K562 (cell line): ENCODE measurements around the gene ZNF749. TPM values are rescaled to one million over a fixed set of nuclear protein-coding genes. Genes with fewer than 3 reads are reported as not detected.

Source experiments
- DIDO1 ChIP-seq: fragments of 450-650 bp; IDR thresholded peaks from 2 replicates; pipeline ENCODE4 v1.6.1; 2016; ENCODE audit warnings: low read depth, missing biosample characterization, missing genetic modification characterization
- HDAC1 ChIP-seq, 2 experiments: fragments of 450-650 bp; IDR thresholded peaks; 2 replicates each; pipeline ENCODE4 v1.6.1; 2016 to 2017; ENCODE audit warnings: inconsistent platforms in 1 of 2, mild to moderate bottlenecking in 1 of 2, moderate library complexity in 1 of 2
- HINFP ChIP-seq: fragments of 450-650 bp; conservative IDR thresholded peaks from 2 replicates; pipeline ENCODE4 v1.6.1; 2016; ENCODE audit warnings: missing genetic modification characterization, low read depth, mild to moderate bottlenecking, control low read depth, missing compliant biosample characterization
- MBD1 ChIP-seq: fragments of 250-450 bp; sonication (Bioruptor Pico); IDR thresholded peaks from 2 replicates; pipeline ENCODE4 v1.8.0; 2022; ENCODE audit warnings: inconsistent platforms
- NBN ChIP-seq: fragments of 450-650 bp; IDR thresholded peaks from 2 replicates; pipeline ENCODE4 v1.6.1; 2016; ENCODE audit warnings: low read depth, mild to moderate bottlenecking
- PHF20 ChIP-seq: fragments of 450-650 bp; IDR thresholded peaks from 2 replicates; pipeline ENCODE4 v1.6.1; 2018; ENCODE audit not compliant: partially characterized antibody
- TRIM25 ChIP-seq: fragments of 450-650 bp; IDR thresholded peaks from 2 replicates; pipeline ENCODE4 v1.7.0; 2016; ENCODE audit warnings: borderline replicate concordance
- ZNF318 ChIP-seq, 2 experiments: fragments of 450-650 bp; IDR thresholded peaks; 2 replicates each; pipeline ENCODE4 v1.6.1; 2016; ENCODE audit warnings: mild to moderate bottlenecking in 2 of 2, borderline replicate concordance in 1 of 2, low read depth in 1 of 2, moderate library complexity in 1 of 2
- ZNF347 ChIP-seq: fragments of 450-650 bp; formaldehyde crosslinking; IDR thresholded peaks from 2 replicates; pipeline ENCODE4 v1.4.0; 2020; ENCODE audit warnings: low read depth, mild to moderate bottlenecking, moderate library complexity
- ZNF740 ChIP-seq, 3 experiments: fragments of 200-800 bp in 1 of 3; sonication (Bioruptor generic) in 1 of 3; sonication (generic) in 1 of 3; formaldehyde crosslinking in 1 of 3; IDR thresholded peaks; 2 replicates each; pipeline versions ENCODE4 v1.6.1 to v1.8.0; 2016 to 2022; ENCODE audit warnings: mild to moderate bottlenecking in 2 of 3, missing compliant biosample characterization in 2 of 3, missing genetic modification characterization in 2 of 3, missing genetic modification reagents in 1 of 3
- polyA plus RNA-seq, 8 experiments: library from polyadenylated mRNA; depleted of rRNA in 4 of 8; stranded (reverse) in 5 of 8; unstranded in 3 of 8; fragments of >200 nt; fragmentation: Nextera tagmentation in 2 of 8; fragmentation: Illumina TruSeq in 1 of 8; extraction: Ambion mirVana in 2 of 8; extraction: Trizol in 1 of 8; gene quantifications; 2 replicates each; pipeline versions ENCODE4 v1.2.1 to v1.2.3, GENCODE V29; 2011 to 2014; ENCODE audit warnings: inconsistent platforms in 1 of 8, missing spikeins in 1 of 8
- total RNA-seq, 7 experiments: library from RNA; depleted of rRNA in 6 of 7; stranded (reverse); fragments of >200 nt in 6 of 7; fragmentation: Illumina TruSeq in 2 of 7; extraction: Trizol in 2 of 7; gene quantifications; 2 replicates each; pipeline versions ENCODE4 v1.2.1 to v1.2.3, GENCODE V29; 2011 to 2021; ENCODE audit warnings: low replicate concordance in 1 of 7

Gene ZNF749
- total and polyA plus RNA-seq, 9 of the 15 experiments (the other 6 are each of a cell fraction or from before 2014, with no cell fraction given) = 5.3 to 33.2 (median 15.0) TPM

GRCh38 chr19:57389730-57390598 lies 45.2 kb upstream of the ZNF749 start, which contains the start of gene ZNF548 (continued):
- TF ChIP-seq ZNF318 (IDR thresholded peaks at IDR 0.05; ENCODE audit: borderline replicate concordance in 1 of 2, low read depth in 1 of 2) (no peak), ZNF347 (CRISPR knock-in tag) (no peak), HINFP (tag) (no peak), NBN (0 out of 2 replicates have a peak, but pooled peaks have one; percentile 8), ZNF740 (CRISPR knock-in tag; IDR thresholded peaks at IDR 0.05) (no peak), ZNF740 (tag; IDR thresholded peaks at IDR 0.05) (no peak), PHF20 (peak; percentile 53), DIDO1 (peak; percentile 52; the same call in 1 of the 2 replicates), HDAC1 (IDR thresholded peaks at IDR 0.05) (0 out of 4 replicates have a peak, but pooled peaks of 1 of the 2 experiments have one; percentile 45), TRIM25 (no peak), MBD1 (CRISPR knock-in tag) (no peak)
